ENCODE results near the gene TMPRSS6. TPM values are rescaled to one million over a fixed set of nuclear protein-coding genes. Genes with fewer than 3 reads are reported as not detected.
A peak's percentile ranks its signal among the peaks of the same experiment; 100 is the strongest.

Gene TMPRSS6
- total RNA-seq, 1 experiment from 2014 or later, result 0.79 TPM

DNA sequence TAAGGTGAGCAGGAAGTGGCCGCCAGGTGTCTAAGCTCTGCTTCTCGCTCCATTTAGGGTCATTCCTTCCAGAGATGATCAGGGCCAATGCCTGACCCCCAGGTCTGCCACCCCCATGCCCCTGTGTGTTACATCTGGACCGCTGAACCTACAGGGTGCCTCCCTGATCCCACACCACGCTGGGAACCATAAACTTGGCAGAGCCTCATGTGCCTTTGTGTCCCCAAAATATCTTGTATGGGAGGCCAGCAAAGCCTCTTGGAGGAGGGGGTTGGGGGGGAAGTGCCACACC, 94.0 kb downstream of the TMPRSS6 start:
- H3K4me2 ChIP-seq, result peak overlapping the region; percentile 39
- peaks cover 10% of the 10 kb centered on the region; the same call in 1 of the 2 replicates for H3K36me3 ChIP-seq (ENCODE audit: low read depth)
- peaks cover 38% of the 10 kb centered on the region for H3K79me2 ChIP-seq (ENCODE audit: low read depth)
- no TSS peak for BruUV-seq (replicated peaks)
- TF ChIP-seq, protein P1, sequence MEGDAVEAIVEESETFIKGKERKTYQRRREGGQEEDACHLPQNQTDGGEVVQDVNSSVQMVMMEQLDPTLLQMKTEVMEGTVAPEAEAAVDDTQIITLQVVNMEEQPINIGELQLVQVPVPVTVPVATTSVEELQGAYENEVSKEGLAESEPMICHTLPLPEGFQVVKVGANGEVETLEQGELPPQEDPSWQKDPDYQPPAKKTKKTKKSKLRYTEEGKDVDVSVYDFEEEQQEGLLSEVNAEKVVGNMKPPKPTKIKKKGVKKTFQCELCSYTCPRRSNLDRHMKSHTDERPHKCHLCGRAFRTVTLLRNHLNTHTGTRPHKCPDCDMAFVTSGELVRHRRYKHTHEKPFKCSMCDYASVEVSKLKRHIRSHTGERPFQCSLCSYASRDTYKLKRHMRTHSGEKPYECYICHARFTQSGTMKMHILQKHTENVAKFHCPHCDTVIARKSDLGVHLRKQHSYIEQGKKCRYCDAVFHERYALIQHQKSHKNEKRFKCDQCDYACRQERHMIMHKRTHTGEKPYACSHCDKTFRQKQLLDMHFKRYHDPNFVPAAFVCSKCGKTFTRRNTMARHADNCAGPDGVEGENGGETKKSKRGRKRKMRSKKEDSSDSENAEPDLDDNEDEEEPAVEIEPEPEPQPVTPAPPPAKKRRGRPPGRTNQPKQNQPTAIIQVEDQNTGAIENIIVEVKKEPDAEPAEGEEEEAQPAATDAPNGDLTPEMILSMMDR (conservative IDR thresholded peaks at IDR 0.05), result no peak
- no peak for TF ChIP-seq EZH2 (IDR thresholded peaks at IDR 0.05; ENCODE audit: low read depth)
- no peaks in the 10 kb centered on the region for H3K9me3 ChIP-seq (ENCODE audit: insufficient read depth, low read depth)
- ChIA-PET POLR2A (ENCODE audit: unreplicated experiment) (no interaction called here), CTCF (no interaction called here)
- DNase-seq, result no peak
- H3F3A ChIP-seq (ENCODE audit: insufficient read depth, low read depth), result peaks cover 38% of the 10 kb centered on the region; the same call in 1 of the 2 replicates
- no peak overlapping the region for H2AFZ ChIP-seq
- H3K27ac ChIP-seq, result no peak overlapping the region
- H3K4me3 ChIP-seq, result no peak overlapping the region
- no peaks in the 10 kb centered on the region for H3K27me3 ChIP-seq (ENCODE audit: insufficient read depth, low read depth)
- no peaks in the 10 kb centered on the region for H3K9me2 ChIP-seq (ENCODE audit: insufficient read depth)
- intact Hi-C loops (cut with micrococcal nuclease; ENCODE audit: unreplicated experiment), result no loop called here
- peaks cover 7% of the 10 kb centered on the region; the same call in 1 of the 2 replicates for H4K20me1 ChIP-seq (ENCODE audit: insufficient read depth)
- H3K4me1 ChIP-seq (replicated peaks; ENCODE audit: insufficient read depth), result peaks cover 63% of the 10 kb centered on the region

Other genes starting within 250 kb of the TMPRSS6 start
- gene NCF4, start 248.7 kb downstream of the TMPRSS6 start, total RNA-seq (2021), result 3.9 and 4.5 TPM in 2 replicates
- gene CSF2RB, start 196.1 kb downstream of the TMPRSS6 start, total RNA-seq (2021), result not detected in 2 replicates
- 99.4 and 123 TPM in 2 replicates for gene TST, start 90.3 kb downstream of the TMPRSS6 start, total RNA-seq (2021)
- 75.9 and 109 TPM in 2 replicates for gene MPST, start 90.0 kb downstream of the TMPRSS6 start, total RNA-seq (2021)
- 29.5 and 32.6 TPM in 2 replicates for gene KCTD17, start 58.0 kb downstream of the TMPRSS6 start, total RNA-seq (2021)
- gene IL2RB, start 40.2 kb upstream of the TMPRSS6 start, total RNA-seq (2021), result 0.46 and 1.0 TPM in 2 replicates
- gene C1QTNF6, start 78.5 kb upstream of the TMPRSS6 start, total RNA-seq (2021), result 72.2 and 85.9 TPM in 2 replicates
- not detected in 2 replicates for gene SSTR3, start 102.8 kb upstream of the TMPRSS6 start, total RNA-seq (2021)
- gene RAC2, start 134.6 kb upstream of the TMPRSS6 start, total RNA-seq (2021), result 79.9 and 90.5 TPM in 2 replicates
- gene CYTH4, start 172.8 kb upstream of the TMPRSS6 start, total RNA-seq (2021), result not detected in 2 replicates